ENCODE data around the gene ZNF17. TPM values are rescaled to one million over a fixed set of nuclear protein-coding genes. Genes with fewer than 3 reads are reported as not detected.

The ZNF17 gene
- 10.5 TPM in 2 replicates for total RNA-seq (2021)
- Bru-seq, nascent RNA, result percentile 59 among the genes with signal in this experiment
- BruChase-seq, experiment 1, labeled RNA remaining after a 2-hour chase, result percentile 84 among the genes with signal in this experiment
- BruChase-seq, experiment 2, labeled RNA remaining after a 6-hour chase, result percentile 73 among the genes with signal in this experiment
- long read RNA-seq, partial matches to known transcripts, result 0 of 5 reads
- long read RNA-seq, other reads (novel, unspliced or antisense), result 0 of 5 reads

DNA sequence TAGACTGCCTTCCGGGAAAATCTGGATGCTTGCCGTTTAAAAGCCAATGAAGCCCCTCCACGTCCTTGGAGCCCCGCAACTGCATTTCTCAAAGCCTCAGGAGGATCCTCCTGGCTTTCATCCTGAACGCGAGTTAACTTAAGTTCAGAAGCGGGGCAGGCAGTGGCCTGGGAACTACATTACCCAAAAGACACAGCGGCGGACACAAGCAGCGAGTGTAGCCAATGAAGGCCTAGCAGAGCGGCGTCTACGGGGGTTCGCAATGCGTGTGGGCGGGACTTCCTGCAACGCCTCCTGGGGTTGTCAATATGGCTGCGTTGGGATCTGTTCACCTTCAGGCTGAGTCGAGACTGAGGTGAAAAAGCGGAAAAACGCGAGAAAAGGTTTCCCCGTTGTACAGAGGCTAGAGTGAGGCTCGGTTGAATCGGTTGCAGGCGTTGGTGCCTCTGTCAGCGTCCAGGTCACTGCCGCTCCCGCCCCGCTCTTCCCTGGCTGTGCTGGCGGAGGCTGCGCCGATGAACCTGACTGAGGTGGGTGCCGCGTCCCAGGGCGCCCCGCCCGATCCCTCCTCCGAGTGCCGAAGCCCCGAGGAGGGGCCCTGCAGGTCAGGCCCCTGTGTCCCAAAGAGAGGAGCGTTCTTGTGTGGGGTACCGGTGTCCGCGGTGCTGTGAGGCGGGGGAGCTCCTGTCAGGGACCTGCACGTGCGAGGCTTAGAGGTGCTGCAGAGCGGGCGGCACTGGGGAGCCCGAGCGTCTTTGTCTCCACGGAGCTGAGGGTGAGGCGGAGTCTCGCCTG is at the start of gene ZNF17:
ZNF17 (plus strand) TSS at position 285 of the 795 bp plus-strand sequence. CDS start 2,455 bp downstream, outside the sequence.
- no peaks in the 10 kb centered on the region for H3K9me2 ChIP-seq (ENCODE audit: insufficient read depth)
- H2AFZ ChIP-seq, result peak within 1 kb of the TSS; percentile 95
- no peaks in the 10 kb centered on the region for H4K20me1 ChIP-seq (ENCODE audit: insufficient read depth)
- BruUV-seq (replicated peaks), result no TSS peak
- no peaks in the 10 kb centered on the region for H3F3A ChIP-seq (ENCODE audit: insufficient read depth, low read depth)
- intact Hi-C loops (cut with micrococcal nuclease; ENCODE audit: unreplicated experiment), result loop anchor here (1.0 to 5.0 kb wide), 4 partner anchors 24 to 491 kb away; partner anchors contain the start of genes ZNF416, ZNF749 and ZNF772
- TF ChIP-seq, protein P1, sequence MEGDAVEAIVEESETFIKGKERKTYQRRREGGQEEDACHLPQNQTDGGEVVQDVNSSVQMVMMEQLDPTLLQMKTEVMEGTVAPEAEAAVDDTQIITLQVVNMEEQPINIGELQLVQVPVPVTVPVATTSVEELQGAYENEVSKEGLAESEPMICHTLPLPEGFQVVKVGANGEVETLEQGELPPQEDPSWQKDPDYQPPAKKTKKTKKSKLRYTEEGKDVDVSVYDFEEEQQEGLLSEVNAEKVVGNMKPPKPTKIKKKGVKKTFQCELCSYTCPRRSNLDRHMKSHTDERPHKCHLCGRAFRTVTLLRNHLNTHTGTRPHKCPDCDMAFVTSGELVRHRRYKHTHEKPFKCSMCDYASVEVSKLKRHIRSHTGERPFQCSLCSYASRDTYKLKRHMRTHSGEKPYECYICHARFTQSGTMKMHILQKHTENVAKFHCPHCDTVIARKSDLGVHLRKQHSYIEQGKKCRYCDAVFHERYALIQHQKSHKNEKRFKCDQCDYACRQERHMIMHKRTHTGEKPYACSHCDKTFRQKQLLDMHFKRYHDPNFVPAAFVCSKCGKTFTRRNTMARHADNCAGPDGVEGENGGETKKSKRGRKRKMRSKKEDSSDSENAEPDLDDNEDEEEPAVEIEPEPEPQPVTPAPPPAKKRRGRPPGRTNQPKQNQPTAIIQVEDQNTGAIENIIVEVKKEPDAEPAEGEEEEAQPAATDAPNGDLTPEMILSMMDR (conservative IDR thresholded peaks at IDR 0.05), result no peak
- TF ChIP-seq EZH2 (IDR thresholded peaks at IDR 0.05; ENCODE audit: low read depth), result no peak
- H3K4me1 ChIP-seq (replicated peaks; ENCODE audit: insufficient read depth), result peaks cover 13% of the 10 kb centered on the region
- DNase-seq, result peak; percentile 90 to 91
- H3K27me3 ChIP-seq (ENCODE audit: insufficient read depth, low read depth), result no peaks in the 10 kb centered on the region
- CTCF ChIA-PET, result no interaction called here
- peaks cover 24% of the 10 kb centered on the region for H3K79me2 ChIP-seq (ENCODE audit: low read depth)
- peaks cover 7% of the 10 kb centered on the region; the same call in 1 of the 2 replicates for H3K36me3 ChIP-seq (ENCODE audit: low read depth)
- POLR2A ChIA-PET (ENCODE audit: unreplicated experiment), result interaction anchor here (0.6 kb wide), 1 partner anchor 408 kb away, joined by 3 read pairs; no protein-coding TSS in a partner anchor
- H3K9me3 ChIP-seq (ENCODE audit: insufficient read depth, low read depth), result no peaks in the 10 kb centered on the region
- peak within 1 kb of the TSS; percentile 98 for H3K4me2 ChIP-seq
- H3K4me3 ChIP-seq, result peak within 1 kb of the TSS; percentile 83
- H3K27ac ChIP-seq, result no peak within 1 kb of the TSS

DNA sequence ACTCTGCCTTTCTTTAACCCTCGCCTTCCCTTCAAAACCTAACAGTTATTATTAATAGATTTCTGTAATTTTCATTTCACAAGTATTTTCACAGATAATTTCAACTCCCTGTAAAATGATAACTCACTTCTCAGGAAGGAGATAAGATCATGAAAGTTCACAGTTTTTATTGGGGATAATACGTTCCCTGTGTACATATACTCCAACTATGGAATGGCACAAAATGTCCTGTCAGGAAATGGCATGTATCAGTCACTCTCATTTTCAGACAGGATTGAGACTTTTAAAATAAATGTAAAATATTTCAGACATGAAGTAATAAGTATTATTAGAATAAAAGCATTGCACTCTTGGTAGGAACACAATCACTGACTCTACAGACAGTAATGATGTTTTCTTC is 48.5 kb upstream of the ZNF17 start:
- intact Hi-C loops (cut with micrococcal nuclease; ENCODE audit: unreplicated experiment), result no loop called here
- peaks cover 13% of the 10 kb centered on the region for H3K36me3 ChIP-seq (ENCODE audit: low read depth)
- TF ChIP-seq, protein P1 (conservative IDR thresholded peaks at IDR 0.05), result no peak
- no peak for TF ChIP-seq EZH2 (IDR thresholded peaks at IDR 0.05; ENCODE audit: low read depth)
- no peaks in the 10 kb centered on the region for H4K20me1 ChIP-seq (ENCODE audit: insufficient read depth)
- CTCF ChIA-PET, result interaction anchor here (0.6 kb wide), 1 partner anchor 721 kb away, joined by 13 read pairs; no protein-coding TSS in a partner anchor
- peaks cover 6% of the 10 kb centered on the region; the same call in 1 of the 2 replicates for H3K4me1 ChIP-seq (replicated peaks; ENCODE audit: insufficient read depth)
- H3K4me2 ChIP-seq, result peak overlapping the region; percentile 71
- DNase-seq, result no peak
- no peaks in the 10 kb centered on the region for H3K27me3 ChIP-seq (ENCODE audit: insufficient read depth, low read depth)
- H3K27ac ChIP-seq, result peak overlapping the region; percentile 37; the same call in 1 of the 2 replicates
- H2AFZ ChIP-seq, result peak overlapping the region; percentile 96
- peaks cover 23% of the 10 kb centered on the region for H3K79me2 ChIP-seq (ENCODE audit: low read depth)
- H3F3A ChIP-seq (ENCODE audit: insufficient read depth, low read depth), result peaks cover 9% of the 10 kb centered on the region
- H3K9me3 ChIP-seq (ENCODE audit: insufficient read depth, low read depth), result peaks cover 5% of the 10 kb centered on the region; the same call in 1 of the 2 replicates
- H3K4me3 ChIP-seq, result peak overlapping the region; percentile 72
- POLR2A ChIA-PET (ENCODE audit: unreplicated experiment), result interaction anchor here (0.8 kb wide), 1 partner anchor 28 kb away, joined by 9 read pairs; no protein-coding TSS in a partner anchor
- no TSS peak for BruUV-seq (replicated peaks)
- H3K9me2 ChIP-seq (ENCODE audit: insufficient read depth), result no peaks in the 10 kb centered on the region
